ENCODE measurements around the gene GUCA2B.
A peak's percentile ranks its signal among the peaks of the same experiment; 100 is the strongest.

The GUCA2B gene

DNA sequence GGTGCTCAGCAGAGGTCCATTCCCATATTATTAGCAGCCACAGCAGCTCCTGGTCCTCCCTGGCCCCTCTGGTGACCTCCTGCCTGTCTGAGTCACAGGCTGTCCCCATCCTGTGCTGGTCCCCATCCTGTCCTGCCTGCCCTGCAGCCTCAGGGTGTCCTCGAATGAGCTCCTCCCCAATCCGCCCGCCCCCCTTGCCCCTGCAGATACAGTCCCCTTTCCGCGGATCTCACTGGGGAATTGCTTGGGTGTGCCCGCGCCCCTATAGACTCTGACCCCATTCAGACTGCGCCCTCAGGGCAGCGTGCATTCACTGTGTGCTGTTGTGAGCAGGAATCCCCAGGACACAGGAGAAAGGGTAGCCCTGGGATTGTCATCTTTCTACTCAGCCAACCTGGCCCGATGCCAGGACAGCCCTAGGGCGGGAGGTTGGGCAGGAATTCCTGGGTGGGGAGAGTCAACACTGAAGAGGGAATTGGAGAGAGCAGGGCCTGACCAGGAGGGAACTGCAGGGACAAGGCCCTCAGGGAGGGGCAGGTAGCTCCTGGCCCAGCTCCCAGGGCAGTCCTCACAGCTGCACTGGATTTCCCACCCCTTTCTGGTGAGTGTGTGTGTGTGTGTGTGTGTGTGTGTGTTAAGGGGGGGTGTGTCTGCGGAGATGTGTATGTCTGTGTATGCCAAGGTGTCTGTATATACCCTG lies 12.5 kb downstream of the GUCA2B start:
- DNase-seq (ENCODE audit: low read depth in 1 of 2, low spot score in 1 of 2) = no peak

- DNase-seq (ENCODE audit: low read depth in 1 of 2, low spot score in 1 of 2) = no peak
Observed at GRCh38 chr1:42167611-42168390, 14.6 kb downstream of the GUCA2B start.

DNA sequence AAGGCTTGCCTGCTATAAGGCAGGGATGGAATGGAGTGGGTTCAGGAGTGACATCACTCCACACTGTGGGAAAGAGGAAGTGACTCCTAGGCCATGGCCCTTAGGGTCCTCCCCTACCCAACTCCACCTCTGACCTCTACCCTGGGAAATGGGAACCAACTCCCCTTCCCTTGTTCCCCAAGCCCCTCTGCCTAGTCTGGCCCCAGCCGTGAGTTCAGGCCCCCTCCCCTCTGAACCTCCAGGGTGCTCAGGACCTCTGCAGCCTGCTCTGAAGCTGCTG lies 15.1 kb downstream of the GUCA2B start:
- no peak for DNase-seq (ENCODE audit: low read depth in 1 of 2, low spot score in 1 of 2)

DNA sequence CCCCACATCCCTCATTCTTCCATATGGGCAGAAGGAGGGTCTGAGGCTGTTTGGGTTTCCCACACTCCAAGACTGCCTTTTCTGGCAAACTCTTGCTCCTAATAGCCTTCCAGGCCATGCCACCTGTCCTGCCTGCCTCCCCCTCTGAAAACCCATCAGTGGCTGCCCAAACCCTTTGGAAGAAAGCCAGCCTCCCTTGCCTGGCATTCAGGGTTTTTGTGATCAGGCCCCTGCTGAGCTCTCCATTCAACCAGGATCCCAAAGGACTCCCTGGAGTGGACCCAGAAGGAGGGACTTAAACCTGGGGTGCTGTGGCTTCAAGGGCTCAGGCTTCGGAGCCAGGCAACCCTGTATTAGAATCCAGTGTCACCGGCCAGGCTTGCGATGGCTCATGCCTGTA lies 15.6 kb downstream of the GUCA2B start:
- no peak for DNase-seq (ENCODE audit: low read depth in 1 of 2, low spot score in 1 of 2)

GRCh38 chr1:42170779-42171621 lies 17.8 kb downstream of the GUCA2B start:
- DNase-seq (ENCODE audit: low read depth in 1 of 2, low spot score in 1 of 2) = no peak

DNA sequence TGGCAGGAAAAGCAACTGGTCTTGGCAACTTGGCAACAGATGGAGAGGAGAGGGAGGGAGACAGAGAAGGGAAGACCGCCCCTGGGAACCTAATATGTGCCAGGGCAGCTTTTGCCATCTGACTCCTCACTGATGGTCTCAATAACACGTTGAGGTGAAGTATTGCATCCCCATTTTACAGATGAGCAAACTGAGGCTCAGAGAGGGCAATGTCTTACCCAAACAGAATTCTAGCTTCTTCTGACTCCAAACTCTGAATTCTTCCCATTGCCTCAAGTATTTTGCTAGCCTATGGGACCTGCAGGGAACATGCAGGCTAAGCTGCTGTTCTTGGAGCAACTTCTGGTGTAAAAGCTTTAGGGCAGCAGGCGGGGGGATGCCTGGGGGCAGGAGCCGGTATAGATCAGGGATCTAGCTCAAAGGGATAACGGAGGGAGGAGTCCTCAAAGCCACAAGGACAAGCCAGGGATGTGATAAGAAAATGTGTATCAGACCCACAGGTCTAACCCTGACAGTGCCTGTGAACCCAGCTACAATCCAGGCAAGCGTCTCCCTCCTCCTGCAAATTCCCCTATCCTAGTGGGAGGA lies 18.6 kb downstream of the GUCA2B start:
- no peak for DNase-seq (ENCODE audit: low read depth in 1 of 2, low spot score in 1 of 2)

- DNase-seq (ENCODE audit: low read depth in 1 of 2, low spot score in 1 of 2) = no peak
Observed at GRCh38 chr1:42172381-42173133, 19.3 kb downstream of the GUCA2B start.

- peak; percentile 52 for DNase-seq (ENCODE audit: low read depth in 1 of 2, low spot score in 1 of 2)
Observed at GRCh38 chr1:42173155-42173933, 20.1 kb downstream of the GUCA2B start.

GRCh38 chr1:42173961-42174735 lies 20.9 kb downstream of the GUCA2B start:
- DNase-seq (ENCODE audit: low read depth in 1 of 2, low spot score in 1 of 2) = no peak

GRCh38 chr1:42175314-42176054 lies 22.3 kb downstream of the GUCA2B start:
- DNase-seq (ENCODE audit: low read depth in 1 of 2, low spot score in 1 of 2) = no peak

DNA sequence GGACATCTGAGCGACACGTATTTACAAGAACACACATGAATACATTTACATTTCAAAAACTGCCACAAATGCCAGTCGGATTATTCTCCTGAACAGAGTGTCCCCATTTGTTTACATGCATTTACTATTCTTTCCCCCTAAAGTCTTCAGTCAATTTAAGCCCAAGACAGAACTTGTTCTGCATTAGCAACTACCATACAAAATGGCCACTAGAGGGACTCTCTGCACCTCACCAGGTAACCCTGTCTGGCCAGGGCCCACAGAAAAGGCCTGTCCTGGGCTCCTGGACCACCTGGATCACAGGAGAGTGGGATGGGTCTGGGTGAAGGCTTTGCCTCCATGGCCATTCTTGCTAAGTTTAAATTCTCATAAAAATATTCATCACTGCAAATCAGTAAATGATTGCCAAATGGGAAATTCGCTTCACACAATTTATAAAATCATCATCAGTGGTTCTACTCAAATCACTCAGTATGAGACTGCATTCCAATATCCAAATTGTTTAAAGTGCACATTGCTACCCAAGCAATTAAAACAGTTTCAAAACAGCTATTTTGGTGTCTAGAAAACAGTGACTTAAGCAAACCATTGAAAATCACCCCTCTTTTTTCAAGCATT lies 23.8 kb downstream of the GUCA2B start:
- no peak for DNase-seq (ENCODE audit: low read depth in 1 of 2, low spot score in 1 of 2)

DNA sequence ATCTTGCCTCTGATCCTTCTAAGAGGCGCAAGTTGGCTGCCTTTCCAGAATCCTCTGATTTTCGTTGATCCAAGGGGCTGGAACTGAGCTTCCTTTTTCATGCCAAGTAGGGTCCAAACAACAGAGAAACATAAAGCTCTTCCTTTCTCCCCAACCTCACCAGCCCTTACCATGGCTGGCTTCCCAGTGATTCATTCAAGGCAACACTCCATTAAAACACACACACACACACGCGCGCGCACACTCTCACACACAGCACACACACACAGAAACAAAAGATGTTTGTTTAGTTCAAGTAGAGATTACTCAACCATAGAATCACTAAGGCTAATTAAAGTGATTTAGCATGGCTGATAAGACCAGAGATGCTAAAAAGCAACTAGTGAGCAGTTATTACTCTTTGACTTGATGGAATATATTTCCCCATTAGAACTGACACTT lies 24.4 kb downstream of the GUCA2B start:
- DNase-seq (ENCODE audit: low read depth in 1 of 2, low spot score in 1 of 2) = no peak

- no peak for DNase-seq (ENCODE audit: low read depth in 1 of 2, low spot score in 1 of 2)
Observed at GRCh38 chr1:42178249-42178648, 25.0 kb downstream of the GUCA2B start.

GRCh38 chr1:42179275-42179674 lies 26.1 kb downstream of the GUCA2B start:
- DNase-seq (ENCODE audit: low read depth in 1 of 2, low spot score in 1 of 2) = no peak

- no peak for DNase-seq (ENCODE audit: low read depth in 1 of 2, low spot score in 1 of 2)
Observed at GRCh38 chr1:42179900-42180329, 26.7 kb downstream of the GUCA2B start.

DNA sequence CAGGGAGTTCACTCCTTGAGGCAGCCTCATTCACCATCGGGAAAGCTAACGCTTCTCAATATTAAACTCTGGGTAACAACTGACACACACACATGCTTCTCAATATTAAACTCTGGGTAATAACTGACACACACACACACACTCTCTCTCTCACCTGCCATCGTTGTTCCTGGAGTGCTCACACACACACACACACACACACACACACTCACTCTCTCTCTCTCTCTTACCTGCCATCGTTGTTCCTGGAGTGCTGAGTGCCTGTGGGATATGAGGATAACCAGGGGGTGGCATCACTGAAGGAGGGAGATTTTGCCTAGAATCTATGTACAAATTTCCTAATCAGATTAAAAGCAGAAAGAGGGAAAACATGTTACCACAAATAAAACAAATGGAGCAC lies 28.5 kb downstream of the GUCA2B start:
- no peak for DNase-seq (ENCODE audit: low read depth in 1 of 2, low spot score in 1 of 2)

DNA sequence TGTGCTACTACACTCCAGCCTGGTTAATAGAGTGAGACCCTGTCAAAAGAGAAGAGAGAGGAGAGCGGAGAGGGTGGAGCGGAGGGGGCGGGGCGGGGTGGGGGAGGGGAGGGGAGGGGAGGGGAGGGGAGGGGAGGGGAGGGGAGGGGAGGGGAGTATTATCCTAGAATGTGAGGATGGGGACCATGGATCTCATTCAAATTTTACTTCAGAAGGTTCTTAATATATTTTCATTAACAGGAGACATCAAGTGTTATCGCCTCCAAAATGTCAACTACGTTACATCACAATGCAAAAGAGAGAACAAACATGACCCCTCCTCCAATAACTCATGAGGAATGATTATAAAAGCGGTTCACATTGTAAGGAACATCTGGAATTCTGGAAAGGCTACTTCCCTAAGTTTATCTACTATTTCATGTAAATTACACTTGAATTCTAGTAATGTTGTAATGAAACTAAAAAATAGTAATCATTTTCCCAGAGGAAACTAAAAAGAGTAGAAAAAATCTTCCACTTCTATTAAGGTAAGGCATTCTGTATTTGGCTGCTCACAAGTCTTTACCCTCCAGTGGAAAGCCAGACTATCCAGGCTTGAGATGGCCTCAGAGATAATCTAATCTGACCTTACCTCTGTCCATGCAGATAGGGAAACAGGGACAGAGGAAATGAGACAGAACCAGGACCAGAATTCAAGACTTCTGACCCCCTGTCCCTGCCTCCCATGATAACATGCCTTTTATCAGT lies 30.2 kb downstream of the GUCA2B start:
- DNase-seq (ENCODE audit: low read depth in 1 of 2, low spot score in 1 of 2) = no peak

- DNase-seq (ENCODE audit: low read depth in 1 of 2, low spot score in 1 of 2) = no peak
Observed at GRCh38 chr1:42183957-42184268, 30.7 kb downstream of the GUCA2B start.

All from activated T-helper 1 cell treated with anti-CD3 and anti-CD28 coated beads, Interleukin-2, amount 50 U/mL, for 16 hours (primary cell).